GM12878 (cell line): Measurements from ENCODE around the gene CNNM3. TPM values are rescaled to one million over a fixed set of nuclear protein-coding genes. Genes with fewer than 3 reads are reported as not detected.

Experiments used
- ATF2 ChIP-seq: IDR thresholded peaks from 2 replicates; pipeline ENCODE4 v1.6.1; 2012; ENCODE audit warnings: low read length, inconsistent platforms
- BHLHE40 ChIP-seq, 2 experiments: fragments of 450-650 bp in 1 of 2; IDR thresholded peaks; 2 replicates each; pipeline ENCODE4 v1.6.1; 2011 to 2017; ENCODE audit warnings: low read depth in 2 of 2, borderline replicate concordance in 1 of 2, improper control_type of control experiment in 1 of 2, low read length in 1 of 2, mild to moderate bottlenecking in 1 of 2
- BRCA1 ChIP-seq: IDR thresholded peaks from 2 replicates; pipeline ENCODE4 v1.6.1; 2011; ENCODE audit warnings: low read depth, low read length, improper control_type of control experiment
- HCFC1 ChIP-seq: fragments of 150-350 bp; IDR thresholded peaks from 2 replicates; pipeline ENCODE4 v1.6.1; 2014; ENCODE audit warnings: low read length
- HDGF ChIP-seq: fragments of 450-650 bp; IDR thresholded peaks from 2 replicates; pipeline ENCODE4 v1.6.1; 2016; ENCODE audit warnings: antibody characterized with exemption
- IKZF2 ChIP-seq, 2 experiments: fragments of 450-650 bp; IDR thresholded peaks; 2 replicates each; pipeline ENCODE4 v1.6.1; 2017; ENCODE audit warnings: mild to moderate bottlenecking in 2 of 2, moderate library complexity in 2 of 2
- KDM1A ChIP-seq: fragments of 200-600 bp; sonication (generic); IDR thresholded peaks from 2 replicates; pipeline ENCODE4 v1.6.1; 2016; ENCODE audit warnings: borderline replicate concordance
- NR2C2 ChIP-seq: IDR thresholded peaks from 2 replicates; pipeline ENCODE4 v1.6.1; 2011; ENCODE audit warnings: borderline replicate concordance, low read depth; ENCODE audit not compliant: control insufficient read depth, insufficient read length
- PAX5 ChIP-seq: IDR thresholded peaks from 2 replicates; pipeline ENCODE4 v1.6.1; 2011; ENCODE audit warnings: low read depth, low read length, borderline replicate concordance
- POLR2A ChIP-seq: IDR thresholded peaks from 2 replicates; pipeline ENCODE4 v1.6.1; 2011; ENCODE audit warnings: low read depth, mild to moderate bottlenecking, low read length
- RAD51 ChIP-seq: fragments of 450-650 bp; IDR thresholded peaks from 2 replicates; pipeline ENCODE4 v1.6.1; 2016; ENCODE audit warnings: moderate library complexity, mild to moderate bottlenecking, inconsistent platforms
- REST ChIP-seq: IDR thresholded peaks from 2 replicates; pipeline ENCODE4 v1.6.1; 2012; ENCODE audit warnings: mild to moderate bottlenecking, low read depth, low read length
- SIX5 ChIP-seq: IDR thresholded peaks from 2 replicates; pipeline ENCODE4 v1.6.1; 2011; ENCODE audit warnings: mild to moderate bottlenecking, low read depth, low read length, moderate library complexity; ENCODE audit not compliant: severe bottlenecking
- SKIL ChIP-seq: fragments of 450-650 bp; IDR thresholded peaks from 2 replicates; pipeline ENCODE4 v1.6.1; 2017; ENCODE audit warnings: mild to moderate bottlenecking, low read depth, inconsistent platforms; ENCODE audit not compliant: poor library complexity, severe bottlenecking
- SMAD5 ChIP-seq: IDR thresholded peaks from 2 replicates; pipeline ENCODE4 v1.6.1; 2016; ENCODE audit warnings: antibody characterized with exemption, low read depth
- SREBF1 ChIP-seq: IDR thresholded peaks from 2 replicates; pipeline ENCODE4 v1.6.1; 2012; ENCODE audit warnings: mild to moderate bottlenecking, low read length
- TAF1 ChIP-seq: IDR thresholded peaks from 2 replicates; pipeline ENCODE4 v1.6.1; 2011; ENCODE audit warnings: mild to moderate bottlenecking, low read depth, low read length, borderline replicate concordance
- TCF7 ChIP-seq: IDR thresholded peaks from 2 replicates; pipeline ENCODE4 v1.6.1; 2014; ENCODE audit warnings: antibody characterized with exemption, borderline replicate concordance
- ZNF592 ChIP-seq: fragments of 450-650 bp; IDR thresholded peaks from 2 replicates; pipeline ENCODE4 v1.6.1; 2017; ENCODE audit warnings: mild to moderate bottlenecking, moderate library complexity
- ZZZ3 ChIP-seq: IDR thresholded peaks from 2 replicates; pipeline ENCODE4 v1.6.1; 2011; ENCODE audit warnings: low read depth; ENCODE audit not compliant: control insufficient read depth, insufficient read length
- polyA plus RNA-seq, 11 experiments: library from polyadenylated mRNA; depleted of rRNA in 4 of 11; unstranded in 6 of 11; stranded (reverse) in 5 of 11; fragments of >200 nt; fragmentation: Nextera tagmentation in 4 of 11; fragmentation: Illumina TruSeq in 1 of 11; extraction: Ambion mirVana in 4 of 11; extraction: Trizol in 1 of 11; gene quantifications; 1 replicate in 1 of 11; 2 replicates in 10 of 11; pipeline versions ENCODE4 v1.2.1 to v1.2.3, GENCODE V29; 2011 to 2016; ENCODE audit warnings: inconsistent platforms in 2 of 11, missing spikeins in 2 of 11, low read depth in 1 of 11
- total RNA-seq, 4 experiments: library from RNA; depleted of rRNA in 3 of 4; stranded (reverse); fragments of >200 nt in 3 of 4; fragmentation: Illumina TruSeq in 1 of 4; extraction: Trizol in 1 of 4; gene quantifications; 2 replicates each; pipeline versions ENCODE4 v1.2.1 to v1.2.3, GENCODE V29; 2013 to 2021

Gene CNNM3
- total and polyA plus RNA-seq, 10 of the 15 experiments (the other 5 are each of a cell fraction or from before 2014, with no cell fraction given): 0.72 to 14.3 (median 4.0) TPM

DNA sequence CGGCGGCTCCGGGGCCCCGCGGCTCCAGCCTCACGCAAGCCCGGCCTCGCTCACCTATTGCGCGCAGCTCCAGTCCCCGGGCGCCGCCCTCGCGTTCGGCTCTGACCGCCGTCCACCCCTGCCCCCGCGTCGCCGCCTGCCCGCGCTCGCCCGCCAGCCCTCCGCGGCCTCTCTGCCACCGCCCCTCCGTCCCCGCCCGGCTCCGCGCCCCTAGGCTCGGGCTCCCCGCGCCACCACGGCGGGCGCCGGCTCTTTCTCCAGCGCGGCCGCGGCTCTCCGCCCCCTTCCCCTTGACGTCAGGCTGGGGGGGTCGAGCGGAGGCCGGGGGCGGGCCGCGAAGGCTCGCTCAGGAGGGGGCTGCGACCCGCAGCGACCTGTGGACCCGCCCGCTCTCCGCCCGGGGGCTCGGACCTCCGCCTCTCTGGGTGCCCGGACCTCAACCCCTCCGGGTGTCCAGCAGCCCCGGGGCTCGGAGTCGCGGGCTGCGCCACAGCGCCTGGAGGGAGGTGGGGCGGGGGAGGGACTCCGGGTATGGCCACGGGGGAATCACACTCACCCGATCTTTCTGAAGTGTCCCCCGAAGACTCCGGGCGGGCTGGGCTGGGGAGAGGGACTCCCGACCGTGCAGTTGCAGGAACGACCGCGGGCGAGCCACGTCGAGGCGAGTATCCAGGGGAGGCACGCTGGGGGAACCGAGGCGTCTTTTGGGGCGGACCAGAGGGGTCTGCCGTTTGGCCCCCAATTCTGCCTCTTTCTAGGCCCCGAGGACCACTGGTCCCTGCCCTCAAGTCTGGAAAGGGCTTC is 54.0 kb downstream of the CNNM3 start, which contains the start of gene SEMA4C (continued):
- no peak for TF ChIP-seq ATF2
- TF ChIP-seq ZZZ3: no peak
- TF ChIP-seq KDM1A: no peak
- no peak for TF ChIP-seq BRCA1
- no peak for TF ChIP-seq PAX5
- TF ChIP-seq HDGF: no peak
- TF ChIP-seq BHLHE40 (IDR thresholded peaks at IDR 0.05; ENCODE audit: borderline replicate concordance in 1 of 2, low read depth in 2 of 2, low read length in 1 of 2): peak in 1 of 2 experiments; percentile 49; a peak in 1 of 4 replicates
- peak; percentile 53; the same call in 1 of the 2 replicates for TF ChIP-seq ZNF592
- TF ChIP-seq IKZF2 (IDR thresholded peaks at IDR 0.05): no peak
- TF ChIP-seq RAD51: no peak
- TF ChIP-seq TCF7: no peak
- TF ChIP-seq TAF1: peak; percentile 17; the same call in 1 of the 2 replicates
- TF ChIP-seq SREBF1: no peak
- TF ChIP-seq SIX5: no peak
- TF ChIP-seq POLR2A: peak; percentile 66; the same call in 1 of the 2 replicates
- no peak for TF ChIP-seq HCFC1
- no peak for TF ChIP-seq NR2C2
- no peak for TF ChIP-seq SMAD5
- no peak for TF ChIP-seq REST
- no peak for TF ChIP-seq SKIL
